Smooth muscle cell of the brain vasculature (primary cell): ENCODE measurements around the gene SYT5.

Experiments used
- DNase-seq: peaks from one replicate; pipeline ENCODE4 v3.0.0-alpha.2; 2012; ENCODE audit warnings: low read depth, low spot score

Gene SYT5

GRCh38 chr19:55147545-55148251 is 32.4 kb downstream of the SYT5 start:
- DNase-seq, result no peak

GRCh38 chr19:55146705-55147273 is 33.3 kb downstream of the SYT5 start:
- DNase-seq, result no peak

- DNase-seq, result no peak
Observed at GRCh38 chr19:55146078-55146704, 33.9 kb downstream of the SYT5 start.

- no peak for DNase-seq
Observed at GRCh38 chr19:55145232-55145631, 34.9 kb downstream of the SYT5 start.

- no peak for DNase-seq
Observed at GRCh38 chr19:55141696-55142095, 38.4 kb downstream of the SYT5 start.

- DNase-seq, result no peak
Observed at GRCh38 chr19:55137915-55138314, 42.2 kb downstream of the SYT5 start.

GRCh38 chr19:55136399-55137102 is 43.5 kb downstream of the SYT5 start:
- no peak for DNase-seq

- DNase-seq, result no peak
Observed at GRCh38 chr19:55134736-55135135, 45.4 kb downstream of the SYT5 start.

- DNase-seq, result no peak
Observed at GRCh38 chr19:55133639-55134444, 46.2 kb downstream of the SYT5 start.

GRCh38 chr19:55132453-55133129 is 47.5 kb downstream of the SYT5 start:
- DNase-seq, result no peak

GRCh38 chr19:55131421-55131820 is 48.7 kb downstream of the SYT5 start:
- DNase-seq, result no peak
